K562 (cell line): Measurements from ENCODE around the gene THSD8. TPM values are rescaled to one million over a fixed set of nuclear protein-coding genes. Genes with fewer than 3 reads are reported as not detected.

ENCODE experiments used
- ADNP ChIP-seq: fragments of 200-800 bp; sonication (Bioruptor generic); IDR thresholded peaks from 2 replicates; pipeline ENCODE4 v1.6.1; 2016; ENCODE audit warnings: missing genetic modification characterization, missing compliant biosample characterization
- CCNT2 ChIP-seq: IDR thresholded peaks from 2 replicates; pipeline ENCODE4 v1.6.1; 2011; ENCODE audit warnings: borderline replicate concordance, low read depth, mild to moderate bottlenecking, moderate library complexity, mixed read lengths, low read length; ENCODE audit not compliant: insufficient read length; ENCODE audit errors: extremely low read depth
- GATA2 ChIP-seq: sonication (generic); formaldehyde crosslinking; IDR thresholded peaks from 2 replicates; pipeline ENCODE4 v1.4.0; 2020; ENCODE audit warnings: mild to moderate bottlenecking, missing genetic modification reagents
- NCOR1 ChIP-seq: fragments of 450-650 bp; IDR thresholded peaks from 2 replicates; pipeline ENCODE4 v1.6.1; 2016; ENCODE audit warnings: mild to moderate bottlenecking, moderate library complexity
- NR2C2 ChIP-seq, 2 experiments: fragments of 200-800 bp in 1 of 2; sonication (Bioruptor generic) in 1 of 2; sonication (generic) in 1 of 2; formaldehyde crosslinking in 1 of 2; IDR thresholded peaks; 2 replicates each; pipeline versions ENCODE4 v1.6.1 to v1.8.0; 2016 to 2022; ENCODE audit warnings: mild to moderate bottlenecking in 1 of 2, missing compliant biosample characterization in 1 of 2, missing genetic modification characterization in 1 of 2, missing genetic modification reagents in 1 of 2
- POLR2B ChIP-seq: fragments of 450-650 bp; IDR thresholded peaks from 2 replicates; pipeline ENCODE4 v1.6.1; 2018; ENCODE audit warnings: low read depth; ENCODE audit not compliant: partially characterized antibody
- SMAD1 ChIP-seq: fragments of 150-350 bp; IDR thresholded peaks from 2 replicates; pipeline ENCODE4 v1.6.1; 2014; ENCODE audit warnings: low read length, low read depth; ENCODE audit not compliant: partially characterized antibody
- SMARCC2 ChIP-seq: fragments of 450-650 bp; IDR thresholded peaks from 2 replicates; pipeline ENCODE4 v1.6.1; 2017; ENCODE audit warnings: antibody characterized with exemption, moderate library complexity, mild to moderate bottlenecking, low read depth
- SREBF2 ChIP-seq: sonication (generic); formaldehyde crosslinking; IDR thresholded peaks from 2 replicates; pipeline ENCODE4 v1.4.0; 2020; ENCODE audit warnings: mild to moderate bottlenecking, missing genetic modification reagents
- SUPT5H ChIP-seq: fragments of 450-650 bp; IDR thresholded peaks from 2 replicates; pipeline ENCODE4 v1.6.1; 2016
- TEAD4 ChIP-seq, 2 experiments: sonication (generic) in 1 of 2; formaldehyde crosslinking in 1 of 2; IDR thresholded peaks; 2 replicates each; pipeline versions ENCODE4 v1.6.1 to v1.8.0; 2012 to 2022; ENCODE audit warnings: borderline replicate concordance in 1 of 2, inconsistent platforms in 1 of 2, low read length in 1 of 2, mild to moderate bottlenecking in 1 of 2, missing genetic modification reagents in 1 of 2
- YY1 ChIP-seq, 3 experiments: IDR thresholded peaks; 2 replicates each; pipeline ENCODE4 v1.6.1; 2011; ENCODE audit warnings: low read length in 2 of 3, mild to moderate bottlenecking in 2 of 3, moderate library complexity in 2 of 3, borderline replicate concordance in 1 of 3, control low read depth in 1 of 3, low read depth in 1 of 3; ENCODE audit not compliant: insufficient read depth in 3 of 3, insufficient replicate concordance in 2 of 3, control insufficient read depth in 1 of 3, insufficient read length in 1 of 3; ENCODE audit errors: extremely low read depth in 1 of 3
- ZNF124 ChIP-seq: sonication (generic); formaldehyde crosslinking; IDR thresholded peaks from 2 replicates; pipeline ENCODE4 v1.8.1; 2022; ENCODE audit warnings: missing genetic modification reagents
- ZNF274 ChIP-seq: IDR thresholded peaks from 2 replicates; pipeline ENCODE4 v1.6.1; 2011; ENCODE audit warnings: low read depth, mild to moderate bottlenecking, low read length, moderate library complexity, borderline replicate concordance
- polyA plus RNA-seq, 8 experiments: library from polyadenylated mRNA; depleted of rRNA in 4 of 8; stranded (reverse) in 5 of 8; unstranded in 3 of 8; fragments of >200 nt; fragmentation: Nextera tagmentation in 2 of 8; fragmentation: Illumina TruSeq in 1 of 8; extraction: Ambion mirVana in 2 of 8; extraction: Trizol in 1 of 8; gene quantifications; 2 replicates each; pipeline versions ENCODE4 v1.2.1 to v1.2.3, GENCODE V29; 2011 to 2014; ENCODE audit warnings: inconsistent platforms in 1 of 8, missing spikeins in 1 of 8
- total RNA-seq, 7 experiments: library from RNA; depleted of rRNA in 6 of 7; stranded (reverse); fragments of >200 nt in 6 of 7; fragmentation: Illumina TruSeq in 2 of 7; extraction: Trizol in 2 of 7; gene quantifications; 2 replicates each; pipeline versions ENCODE4 v1.2.1 to v1.2.3, GENCODE V29; 2011 to 2021; ENCODE audit warnings: low replicate concordance in 1 of 7
- TF ChIP-seq, protein P1 (sequence below): fragments of 450-650 bp; IDR thresholded peaks from 2 replicates; pipeline ENCODE4 v1.6.1; 2016; ENCODE audit warnings: borderline replicate concordance
- TF ChIP-seq, protein P2 (sequence below): fragments of 250-450 bp; sonication (Bioruptor Pico); IDR thresholded peaks from 2 replicates; pipeline ENCODE4 v1.4.0; 2020; ENCODE audit warnings: mild to moderate bottlenecking, moderate library complexity
- TF ChIP-seq, protein P3 (sequence below): IDR thresholded peaks from 2 replicates; pipeline ENCODE4 v1.6.1; 2012; ENCODE audit warnings: low read depth, low read length, improper control_type of control experiment, borderline replicate concordance

THSD8 gene
- total and polyA plus RNA-seq, 9 of the 15 experiments (the other 6 are each of a cell fraction or from before 2014, with no cell fraction given) = 8.4 to 42.4 (median 19.9) TPM; not detected in 2

DNA sequence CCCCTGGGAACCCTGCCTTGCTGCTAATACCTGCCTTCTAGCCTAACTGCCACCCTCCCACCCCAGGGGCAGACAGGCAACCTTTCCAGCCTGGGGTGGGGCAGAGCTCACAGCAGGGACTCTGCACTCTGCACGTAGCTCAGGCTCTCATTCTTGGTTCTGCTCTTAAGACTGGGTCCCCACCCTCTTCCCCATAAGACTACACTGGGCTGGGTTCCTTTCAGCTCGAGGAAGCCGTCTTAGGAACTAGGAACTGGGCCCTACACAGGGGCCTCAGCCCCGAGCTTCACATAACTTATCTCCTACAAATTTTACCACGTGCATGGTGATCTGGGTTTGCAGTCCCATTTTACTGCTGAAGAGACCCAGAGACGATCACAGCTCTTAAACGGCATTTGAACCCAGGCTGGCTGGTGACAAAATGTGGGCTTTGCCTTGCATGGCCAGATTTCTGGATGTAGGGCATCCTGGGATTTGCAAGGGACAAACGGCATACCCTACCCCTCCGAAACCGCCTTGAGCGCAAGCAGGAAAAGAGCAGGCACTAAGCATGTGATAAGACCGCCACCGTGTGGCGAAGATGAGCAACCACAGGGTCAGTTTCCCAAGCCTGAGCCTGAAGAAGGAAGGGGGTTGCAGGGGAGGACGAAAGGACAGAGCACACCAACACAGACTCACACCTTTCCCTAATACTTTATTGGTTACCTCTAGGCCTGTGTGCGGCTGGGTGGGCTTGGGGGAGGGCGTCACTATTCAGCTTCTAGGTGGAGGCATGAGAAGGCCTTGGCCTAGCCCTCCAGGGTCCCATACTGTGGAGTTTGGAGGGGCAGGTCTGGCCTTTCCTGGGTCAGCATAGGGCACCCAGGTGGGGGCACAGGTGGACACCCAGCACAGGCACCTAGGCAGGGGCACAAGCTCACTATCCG is 5.5 kb upstream of the THSD8 start (continued):
- TF ChIP-seq, protein P1, sequence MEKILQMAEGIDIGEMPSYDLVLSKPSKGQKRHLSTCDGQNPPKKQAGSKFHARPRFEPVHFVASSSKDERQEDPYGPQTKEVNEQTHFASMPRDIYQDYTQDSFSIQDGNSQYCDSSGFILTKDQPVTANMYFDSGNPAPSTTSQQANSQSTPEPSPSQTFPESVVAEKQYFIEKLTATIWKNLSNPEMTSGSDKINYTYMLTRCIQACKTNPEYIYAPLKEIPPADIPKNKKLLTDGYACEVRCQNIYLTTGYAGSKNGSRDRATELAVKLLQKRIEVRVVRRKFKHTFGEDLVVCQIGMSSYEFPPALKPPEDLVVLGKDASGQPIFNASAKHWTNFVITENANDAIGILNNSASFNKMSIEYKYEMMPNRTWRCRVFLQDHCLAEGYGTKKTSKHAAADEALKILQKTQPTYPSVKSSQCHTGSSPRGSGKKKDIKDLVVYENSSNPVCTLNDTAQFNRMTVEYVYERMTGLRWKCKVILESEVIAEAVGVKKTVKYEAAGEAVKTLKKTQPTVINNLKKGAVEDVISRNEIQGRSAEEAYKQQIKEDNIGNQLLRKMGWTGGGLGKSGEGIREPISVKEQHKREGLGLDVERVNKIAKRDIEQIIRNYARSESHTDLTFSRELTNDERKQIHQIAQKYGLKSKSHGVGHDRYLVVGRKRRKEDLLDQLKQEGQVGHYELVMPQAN = 0 out of 2 replicates have a peak, but pooled peaks have one; percentile 34
- TF ChIP-seq SUPT5H (peak; percentile 40; the same call in 1 of the 2 replicates), ADNP (tag) (no peak), TEAD4 (IDR thresholded peaks at IDR 0.05; ENCODE audit: low read length) (0 out of 2 replicates have a peak, but pooled peaks have one; percentile 21), TEAD4 (CRISPR knock-in tag; IDR thresholded peaks at IDR 0.05; ENCODE audit: borderline replicate concordance) (no peak), POLR2B (peak; percentile 18), NCOR1 (0 out of 2 replicates have a peak, but pooled peaks have one; percentile 39), ZNF124 (CRISPR knock-in tag) (no peak), CCNT2 (no peak), SREBF2 (CRISPR knock-in tag) (no peak), SMAD1 (no peak), YY1 (IDR thresholded peaks at IDR 0.05; ENCODE audit: borderline replicate concordance in 1 of 3, control insufficient read depth in 1 of 3, extremely low read depth in 1 of 3, insufficient read depth in 3 of 3, insufficient read length in 1 of 3, insufficient replicate concordance in 2 of 3, low read depth in 1 of 3, low read length in 2 of 3) (no peak), GATA2 (CRISPR knock-in tag) (no peak), NR2C2 (CRISPR knock-in tag; IDR thresholded peaks at IDR 0.05) (no peak), NR2C2 (tag; IDR thresholded peaks at IDR 0.05) (no peak), ZNF274 (no peak), SMARCC2 (no peak)
- TF ChIP-seq, protein P2, sequence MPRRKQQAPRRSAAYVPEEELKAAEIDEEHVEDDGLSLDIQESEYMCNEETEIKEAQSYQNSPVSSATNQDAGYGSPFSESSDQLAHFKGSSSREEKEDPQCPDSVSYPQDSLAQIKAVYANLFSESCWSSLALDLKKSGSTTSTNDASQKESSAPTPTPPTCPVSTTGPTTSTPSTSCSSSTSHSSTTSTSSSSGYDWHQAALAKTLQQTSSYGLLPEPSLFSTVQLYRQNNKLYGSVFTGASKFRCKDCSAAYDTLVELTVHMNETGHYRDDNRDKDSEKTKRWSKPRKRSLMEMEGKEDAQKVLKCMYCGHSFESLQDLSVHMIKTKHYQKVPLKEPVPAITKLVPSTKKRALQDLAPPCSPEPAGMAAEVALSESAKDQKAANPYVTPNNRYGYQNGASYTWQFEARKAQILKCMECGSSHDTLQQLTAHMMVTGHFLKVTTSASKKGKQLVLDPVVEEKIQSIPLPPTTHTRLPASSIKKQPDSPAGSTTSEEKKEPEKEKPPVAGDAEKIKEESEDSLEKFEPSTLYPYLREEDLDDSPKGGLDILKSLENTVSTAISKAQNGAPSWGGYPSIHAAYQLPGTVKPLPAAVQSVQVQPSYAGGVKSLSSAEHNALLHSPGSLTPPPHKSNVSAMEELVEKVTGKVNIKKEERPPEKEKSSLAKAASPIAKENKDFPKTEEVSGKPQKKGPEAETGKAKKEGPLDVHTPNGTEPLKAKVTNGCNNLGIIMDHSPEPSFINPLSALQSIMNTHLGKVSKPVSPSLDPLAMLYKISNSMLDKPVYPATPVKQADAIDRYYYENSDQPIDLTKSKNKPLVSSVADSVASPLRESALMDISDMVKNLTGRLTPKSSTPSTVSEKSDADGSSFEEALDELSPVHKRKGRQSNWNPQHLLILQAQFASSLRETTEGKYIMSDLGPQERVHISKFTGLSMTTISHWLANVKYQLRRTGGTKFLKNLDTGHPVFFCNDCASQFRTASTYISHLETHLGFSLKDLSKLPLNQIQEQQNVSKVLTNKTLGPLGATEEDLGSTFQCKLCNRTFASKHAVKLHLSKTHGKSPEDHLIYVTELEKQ (CRISPR knock-in tag) = no peak
- TF ChIP-seq, protein P3, sequence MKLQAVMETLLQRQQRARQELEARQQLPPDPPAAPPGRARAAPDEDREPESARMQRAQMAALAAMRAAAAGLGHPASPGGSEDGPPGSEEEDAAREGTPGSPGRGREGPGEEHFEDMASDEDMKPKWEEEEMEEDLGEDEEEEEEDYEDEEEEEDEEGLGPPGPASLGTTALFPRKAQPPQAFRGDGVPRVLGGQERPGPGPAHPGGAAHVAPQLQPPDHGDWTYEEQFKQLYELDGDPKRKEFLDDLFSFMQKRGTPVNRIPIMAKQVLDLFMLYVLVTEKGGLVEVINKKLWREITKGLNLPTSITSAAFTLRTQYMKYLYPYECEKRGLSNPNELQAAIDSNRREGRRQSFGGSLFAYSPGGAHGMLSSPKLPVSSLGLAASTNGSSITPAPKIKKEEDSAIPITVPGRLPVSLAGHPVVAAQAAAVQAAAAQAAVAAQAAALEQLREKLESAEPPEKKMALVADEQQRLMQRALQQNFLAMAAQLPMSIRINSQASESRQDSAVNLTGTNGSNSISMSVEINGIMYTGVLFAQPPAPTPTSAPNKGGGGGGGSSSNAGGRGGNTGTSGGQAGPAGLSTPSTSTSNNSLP = no peak
